HCT116 (cell line): ENCODE measurements around the gene TCFL5. TPM values are rescaled to one million over a fixed set of nuclear protein-coding genes. Genes with fewer than 3 reads are reported as not detected.

Experiments
- ATAC-seq: fragments of 200-7000 bp; cut with Tn5 transposase; 2 replicates; pipeline ENCODE4 v1.9.1; 2020; ENCODE audit warnings: mild to moderate bottlenecking, moderate library complexity
- BruUV-seq: library from RNA; stranded (reverse); fragments of 400-500 nt; replicated peaks from 2 replicates; lab custom pipeline; 2021; lab: Mats Ljungman, UMichigan
- CTCF ChIA-PET: fragments of 300-600 bp; sonication (Branson Sonifier 250); formaldehyde crosslinking; loops from one replicate; lab custom pipeline; 2021; ENCODE audit warnings: antibody characterized with exemption; lab: Charles Lee
- POLR2A ChIA-PET: fragments of 300-600, 350-600 bp; sonication (Branson Sonifier 250); formaldehyde crosslinking; loops from one replicate; lab custom pipeline; 2021; ENCODE audit warnings: antibody characterized with exemption; lab: Charles Lee
- RAD21 ChIA-PET, 2 experiments: fragments of 300-600 bp; sonication (Branson Sonifier 250); formaldehyde crosslinking; loops; one replicate each; lab custom pipeline; 2023; ENCODE audit warnings: low total read pairs in 2 of 2; ENCODE audit not compliant: uncharacterized antibody in 2 of 2, unreplicated experiment in 2 of 2, low non-redundant PET in 1 of 2; lab: Charles Lee
- DNase-seq: peaks from one replicate; pipeline ENCODE4 v3.0.0-alpha.2; 2010; ENCODE audit warnings: low read depth, low spot score
- H2AFZ ChIP-seq: fragments of 200-600 bp; shearing (Covaris generic), sonication (generic); 2 replicates; pipeline ENCODE4 v1.6.1; 2017; ENCODE audit warnings: low read depth, mixed run types, mixed read lengths, antibody characterized with exemption, low read length; ENCODE audit not compliant: poor library complexity, severe bottlenecking
- H3K27ac ChIP-seq: 2 replicates; pipeline ENCODE4 v1.5.1; 2012; ENCODE audit warnings: low read depth, low read length
- H3K27me3 ChIP-seq: fragments of 200-600 bp; sonication (generic); 2 replicates; pipeline ENCODE4 v1.6.1; 2016; ENCODE audit warnings: mixed run types, low read length, mixed read lengths; ENCODE audit not compliant: insufficient read depth
- H3K36me3 ChIP-seq, 2 experiments: fragments of 200-500 bp in 1 of 2; fragments of 200-600 bp in 1 of 2; sonication (Bioruptor generic) in 1 of 2; sonication (generic) in 1 of 2; 2 replicates each; pipeline versions ENCODE4 v1.5.1 to v1.6.1; 2014 to 2016; ENCODE audit warnings: low read length in 2 of 2, inconsistent platforms in 1 of 2, mixed read lengths in 1 of 2, mixed run types in 1 of 2; ENCODE audit not compliant: insufficient read depth in 2 of 2, control insufficient read depth in 1 of 2
- H3K4me1 ChIP-seq, 2 experiments: fragments of 200-600 bp in 1 of 2; sonication (generic) in 1 of 2; 2 replicates each; pipeline versions ENCODE4 v1.5.1 to v1.6.1; 2012 to 2017; ENCODE audit warnings: low read length in 2 of 2, inconsistent platforms in 1 of 2, mild to moderate bottlenecking in 1 of 2, mixed read lengths in 1 of 2, mixed run types in 1 of 2, moderate library complexity in 1 of 2; ENCODE audit not compliant: insufficient read depth in 2 of 2, control insufficient read depth in 1 of 2
- H3K4me2 ChIP-seq: fragments of 200-600 bp; sonication (generic); 2 replicates; pipeline ENCODE4 v1.6.1; 2017; ENCODE audit warnings: mixed run types, low read length, mixed read lengths
- H3K4me3 ChIP-seq, 2 experiments: fragments of 200-600 bp in 1 of 2; sonication (generic) in 1 of 2; replicated peaks in 1 of 2; 2 replicates each; pipeline ENCODE4 v1.5.1; 2011 to 2016; ENCODE audit warnings: low read length in 2 of 2, control low read depth in 1 of 2, low read depth in 1 of 2, mild to moderate bottlenecking in 1 of 2, mixed read lengths in 1 of 2, mixed run types in 1 of 2
- H3K79me2 ChIP-seq: fragments of 200-600 bp; sonication (generic); 2 replicates; pipeline ENCODE4 v1.6.1; 2017; ENCODE audit warnings: mild to moderate bottlenecking, mixed run types, low read length, moderate library complexity, mixed read lengths; ENCODE audit not compliant: insufficient read depth
- H3K9ac ChIP-seq: fragments of 200-600 bp; sonication (generic); 2 replicates; pipeline ENCODE4 v1.6.1; 2016; ENCODE audit warnings: low read length, mixed read lengths
- H3K9me2 ChIP-seq: fragments of 200-600 bp; sonication (generic), shearing (Covaris generic); 2 replicates; pipeline ENCODE4 v1.6.1; 2017; ENCODE audit warnings: mixed run types, mild to moderate bottlenecking, moderate library complexity; ENCODE audit not compliant: insufficient read depth
- H3K9me3 ChIP-seq, 2 experiments: fragments of 200-500 bp in 1 of 2; fragments of 200-600 bp in 1 of 2; sonication (Bioruptor generic) in 1 of 2; sonication (generic) in 1 of 2; 2 replicates each; pipeline ENCODE4 v1.6.1; 2014 to 2017; ENCODE audit warnings: low read length in 2 of 2, mixed read lengths in 2 of 2, inconsistent platforms in 1 of 2, low read depth in 1 of 2, mild to moderate bottlenecking in 1 of 2, mixed run types in 1 of 2, moderate library complexity in 1 of 2; ENCODE audit not compliant: control insufficient read depth in 1 of 2, insufficient read depth in 1 of 2
- H4K20me1 ChIP-seq: fragments of 200-600 bp; sonication (generic), shearing (Covaris generic); 2 replicates; pipeline ENCODE4 v1.6.1; 2017; ENCODE audit warnings: mixed run types, mild to moderate bottlenecking, moderate library complexity; ENCODE audit not compliant: insufficient read depth
- CEBPB ChIP-seq: IDR thresholded peaks from 2 replicates; pipeline ENCODE4 v1.6.1; 2012; ENCODE audit warnings: low read depth
- CTCF ChIP-seq, 3 experiments: fragments of 200-600 bp in 1 of 3; sonication (generic) in 1 of 3; IDR thresholded peaks in 2 of 3; conservative IDR thresholded peaks in 1 of 3; 2 replicates each; pipeline ENCODE4 v1.5.1; 2012 to 2017; ENCODE audit warnings: low read depth in 2 of 3, low read length in 2 of 3, antibody characterized with exemption in 1 of 3, borderline replicate concordance in 1 of 3, control low read depth in 1 of 3, mild to moderate bottlenecking in 1 of 3, mixed read lengths in 1 of 3, mixed run types in 1 of 3, moderate library complexity in 1 of 3; ENCODE audit not compliant: insufficient read depth in 1 of 3
- EGR1 ChIP-seq: IDR thresholded peaks from 2 replicates; pipeline ENCODE4 v1.6.1; 2012; ENCODE audit warnings: low read depth
- FOSL1 ChIP-seq: IDR thresholded peaks from 2 replicates; pipeline ENCODE4 v1.6.1; 2012; ENCODE audit warnings: low read depth
- POLR2AphosphoS5 ChIP-seq: IDR thresholded peaks from 2 replicates; pipeline ENCODE4 v1.6.1; 2011; ENCODE audit warnings: mild to moderate bottlenecking, low read depth, low read length, moderate library complexity
- SIN3A ChIP-seq: IDR thresholded peaks from 2 replicates; pipeline ENCODE4 v1.6.1; 2012; ENCODE audit warnings: low read depth
- SP1 ChIP-seq: IDR thresholded peaks from 2 replicates; pipeline ENCODE4 v1.6.1; 2012; ENCODE audit warnings: low read depth
- SRF ChIP-seq: IDR thresholded peaks from 2 replicates; pipeline ENCODE4 v1.6.1; 2012; ENCODE audit warnings: low read depth
- ZBTB33 ChIP-seq: IDR thresholded peaks from 2 replicates; pipeline ENCODE4 v1.6.1; 2011; ENCODE audit warnings: mild to moderate bottlenecking, low read length, moderate library complexity; ENCODE audit not compliant: insufficient replicate concordance; ENCODE audit errors: extremely low read depth
- ZFX ChIP-seq: fragments of 450-650 bp; IDR thresholded peaks from 2 replicates; pipeline ENCODE4 v1.6.1; 2017
- ZNF274 ChIP-seq: fragments of 200-500 bp; sonication (Bioruptor generic); IDR thresholded peaks from 2 replicates; pipeline ENCODE4 v1.6.1; 2014; ENCODE audit warnings: mild to moderate bottlenecking, low read depth, low read length, inconsistent platforms
- intact Hi-C: fragments of 100-400 bp; cut with micrococcal nuclease; formaldehyde crosslinking; loops from 2 replicates; pipeline ENCODE4 v1.10.0; 2022
- total RNA-seq: library from RNA; stranded (reverse); gene quantifications from one replicate; pipeline ENCODE4 v1.2.1, GENCODE V29; 2021; ENCODE audit not compliant: unreplicated experiment
- TF ChIP-seq, protein P1 (sequence below): IDR thresholded peaks from 2 replicates; pipeline ENCODE4 v1.6.1; 2012
- TF ChIP-seq, protein P2 (sequence below): IDR thresholded peaks from 2 replicates; pipeline ENCODE4 v1.6.1; 2012

The TCFL5 gene
- total RNA-seq, 1 experiment from 2014 or later: 20.4 TPM

DNA sequence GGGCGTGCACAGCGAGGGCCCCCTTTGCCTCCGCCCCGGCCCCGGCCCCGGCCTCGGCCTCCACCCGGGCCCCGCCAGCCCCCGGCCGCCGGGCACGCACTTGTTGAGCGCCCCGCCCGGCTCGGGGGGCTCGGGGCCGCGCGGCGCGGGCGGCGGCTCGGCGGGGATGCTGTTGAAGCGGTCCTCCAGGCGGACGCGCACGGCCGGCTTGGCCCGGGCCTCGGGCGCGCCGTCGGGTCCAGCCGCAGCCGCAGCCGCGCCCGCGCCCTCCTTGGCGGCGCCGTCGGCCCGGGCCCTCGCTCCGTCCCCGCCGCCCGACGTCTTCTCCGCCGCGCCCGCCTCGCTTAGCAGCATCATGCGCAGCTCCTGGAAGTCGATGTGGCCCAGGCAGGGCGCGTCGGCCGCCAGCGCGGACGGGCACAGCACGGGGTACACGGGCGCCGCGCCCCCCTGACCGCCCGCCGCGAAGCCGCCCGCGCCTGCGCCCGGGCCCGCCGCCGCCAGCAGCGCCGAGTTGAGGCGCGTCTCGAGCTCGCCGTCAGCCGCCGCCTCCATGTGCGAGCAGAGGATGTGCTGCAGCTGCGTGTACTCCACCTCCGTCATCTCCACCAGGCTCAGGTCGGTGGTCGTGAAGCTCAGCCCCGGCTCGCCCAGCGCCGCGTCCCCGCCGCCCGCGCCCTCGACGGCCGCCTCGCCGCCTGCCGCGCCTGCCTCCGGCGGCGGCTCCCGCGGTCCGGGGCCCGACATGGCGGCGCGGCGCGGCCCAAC lies 514 bp downstream of the TCFL5 start:
- Histone ChIP-seq H3K4me2 (peak overlapping the region; percentile 99), H3K9me3 (peaks cover 0 to 4% of the 10 kb centered on the region in 2 experiments; a peak in 1 of 4 replicates), H3K36me3 (peaks cover 9 to 12% of the 10 kb centered on the region in 2 experiments; a peak in 2 of 4 replicates), H3K4me1 (peaks cover 7 to 16% of the 10 kb centered on the region in 2 experiments; a peak in 3 of 4 replicates), H3K4me3 (peak overlapping the region; percentile 60 to 75), H4K20me1 (peaks cover 9% of the 10 kb centered on the region; the same call in 1 of the 2 replicates), H3K27me3 (no peaks in the 10 kb centered on the region), H3K27ac (peak overlapping the region; percentile 68; the same call in 1 of the 2 replicates), H3K9ac (peak overlapping the region; percentile 75), H3K9me2 (no peaks in the 10 kb centered on the region), H3K79me2 (peaks cover 24% of the 10 kb centered on the region), H2AFZ (no peak overlapping the region)
- peak; percentile 62; the same call in 1 of the 2 replicates for TF ChIP-seq ZFX
- no peak for TF ChIP-seq ZBTB33
- ATAC-seq: peak; percentile 50
- BruUV-seq: no TSS peak
- POLR2A ChIA-PET: interaction anchor here (0.7 to 1.0 kb wide), 4 partner anchors 14 to 38 kb away, joined by 3 to 6 read pairs (median 3); no protein-coding TSS in a partner anchor
- DNase-seq: no peak
- RAD21 ChIA-PET: no interaction called here
- intact Hi-C loops: no loop called here
- CTCF ChIA-PET: interaction anchor here (1.0 to 1.4 kb wide), 3 partner anchors 11 to 38 kb away, joined by 5 to 10 read pairs (median 7); no protein-coding TSS in a partner anchor

- intact Hi-C loops: no loop called here
- peak overlapping the region; percentile 60 to 75 for H3K4me3 ChIP-seq
- DNase-seq (no peak), ATAC-seq (peak; percentile 6; the same call in 1 of the 2 replicates)
- H4K20me1 ChIP-seq: peaks cover 9% of the 10 kb centered on the region; the same call in 1 of the 2 replicates
- H2AFZ ChIP-seq: no peak overlapping the region
- ChIA-PET RAD21 (no interaction called here), POLR2A (no interaction called here), CTCF (no interaction called here)
- peaks cover 7 to 16% of the 10 kb centered on the region in 2 experiments; a peak in 3 of 4 replicates for H3K4me1 ChIP-seq
- peak overlapping the region; percentile 99 for H3K4me2 ChIP-seq
- no peaks in the 10 kb centered on the region for H3K27me3 ChIP-seq
- no TSS peak for BruUV-seq
- peaks cover 11 to 12% of the 10 kb centered on the region in 2 experiments; a peak in 2 of 4 replicates for H3K36me3 ChIP-seq
- peaks cover 0 to 4% of the 10 kb centered on the region in 2 experiments; a peak in 1 of 4 replicates for H3K9me3 ChIP-seq
- H3K79me2 ChIP-seq: peaks cover 24% of the 10 kb centered on the region
- no peaks in the 10 kb centered on the region for H3K9me2 ChIP-seq
- peak overlapping the region; percentile 75 for H3K9ac ChIP-seq
- H3K27ac ChIP-seq: peak overlapping the region; percentile 68
- TF ChIP-seq POLR2AphosphoS5 (no peak), CTCF (IDR thresholded peaks at IDR 0.05 in 2 of 3, conservative IDR thresholded peaks at IDR 0.05 in 1 of 3; ENCODE audit: borderline replicate concordance in 1 of 3, insufficient read depth in 1 of 3, low read depth in 2 of 3, low read length in 2 of 3) (no peak), SRF (no peak), EGR1 (no peak), ZNF274 (no peak), CEBPB (no peak), SP1 (no peak), FOSL1 (no peak), SIN3A (no peak)
- TF ChIP-seq, protein P1, sequence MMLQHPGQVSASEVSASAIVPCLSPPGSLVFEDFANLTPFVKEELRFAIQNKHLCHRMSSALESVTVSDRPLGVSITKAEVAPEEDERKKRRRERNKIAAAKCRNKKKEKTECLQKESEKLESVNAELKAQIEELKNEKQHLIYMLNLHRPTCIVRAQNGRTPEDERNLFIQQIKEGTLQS: no peak
- TF ChIP-seq, protein P2, sequence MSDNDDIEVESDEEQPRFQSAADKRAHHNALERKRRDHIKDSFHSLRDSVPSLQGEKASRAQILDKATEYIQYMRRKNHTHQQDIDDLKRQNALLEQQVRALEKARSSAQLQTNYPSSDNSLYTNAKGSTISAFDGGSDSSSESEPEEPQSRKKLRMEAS: no peak
These were observed 1.2 kb downstream of the TCFL5 start for GRCh38 chr20:62860391-62860923.
